Stimulated activated CD4-positive, alpha-beta T cell treated with anti-CD3 and anti-CD28 coated beads, Interleukin-4, amount 100 ng/mL, for 1 hour (primary cell): ENCODE data around the gene APBA1.

Experiments
- DNase-seq: peaks from one replicate; pipeline ENCODE4 v3.0.0-alpha.2; 2020

The APBA1 gene

GRCh38 chr9:69573651-69574050 is 98.5 kb downstream of the APBA1 start:
- no peak for DNase-seq

GRCh38 chr9:69572611-69573010 is 99.6 kb downstream of the APBA1 start:
- DNase-seq, result no peak

- no peak for DNase-seq
These were observed 101.1 kb downstream of the APBA1 start for GRCh38 chr9:69571032-69571431.

- DNase-seq, result no peak
These were observed 102.3 kb downstream of the APBA1 start for GRCh38 chr9:69569738-69570451.

GRCh38 chr9:69564557-69564956 is 107.6 kb downstream of the APBA1 start:
- DNase-seq, result no peak

- no peak for DNase-seq
These were observed 113.0 kb downstream of the APBA1 start for GRCh38 chr9:69559126-69559525.

GRCh38 chr9:69556707-69557106 is 115.5 kb downstream of the APBA1 start:
- DNase-seq, result no peak

- DNase-seq, result no peak
These were observed 116.4 kb downstream of the APBA1 start for GRCh38 chr9:69555802-69556201.

- DNase-seq, result no peak
These were observed 117.2 kb downstream of the APBA1 start for GRCh38 chr9:69554945-69555344.

GRCh38 chr9:69549310-69550202 is 122.6 kb downstream of the APBA1 start:
- DNase-seq, result no peak

GRCh38 chr9:69548681-69549080 is 123.5 kb downstream of the APBA1 start:
- no peak for DNase-seq

GRCh38 chr9:69546265-69546664 is 125.9 kb downstream of the APBA1 start:
- DNase-seq, result no peak

GRCh38 chr9:69542942-69543704 is 129.0 kb downstream of the APBA1 start:
- no peak for DNase-seq

- no peak for DNase-seq
These were observed 130.1 kb downstream of the APBA1 start for GRCh38 chr9:69542058-69542457.

GRCh38 chr9:69535911-69536310 is 136.3 kb downstream of the APBA1 start:
- no peak for DNase-seq

- DNase-seq, result no peak
These were observed 136.8 kb downstream of the APBA1 start for GRCh38 chr9:69535286-69535832.

GRCh38 chr9:69532396-69532795 is 139.8 kb downstream of the APBA1 start:
- DNase-seq, result no peak

- no peak for DNase-seq
These were observed 144.7 kb downstream of the APBA1 start for GRCh38 chr9:69527454-69527853.

GRCh38 chr9:69526699-69527098 is 145.5 kb downstream of the APBA1 start:
- no peak for DNase-seq

- no peak for DNase-seq
These were observed 152.5 kb downstream of the APBA1 start for GRCh38 chr9:69519470-69520240.

- DNase-seq, result no peak
These were observed 155.5 kb downstream of the APBA1 start for GRCh38 chr9:69516353-69517322.
